Skin of body (tissue), 2 donors: ENCODE measurements around the gene SGCB. TPM values are rescaled to one million over a fixed set of nuclear protein-coding genes. Genes with fewer than 3 reads are reported as not detected.
A peak's percentile ranks its signal among the peaks of the same experiment; 100 is the strongest.
"Not testable (repeated sequence)": the region's sequence is repeated elsewhere in the genome, so short reads cannot be mapped to it uniquely, and the experiment has no call there.

Experiments used
- DNase-seq: peaks from one replicate; lab custom pipeline; 2025; lab: John Stamatoyannopoulos, UW
- total RNA-seq: library from RNA; depleted of rRNA; stranded (reverse); fragments of >200 nt; gene quantifications from one replicate; pipeline ENCODE4 v1.2.3, GENCODE V29; 2014

The SGCB gene, protein sequence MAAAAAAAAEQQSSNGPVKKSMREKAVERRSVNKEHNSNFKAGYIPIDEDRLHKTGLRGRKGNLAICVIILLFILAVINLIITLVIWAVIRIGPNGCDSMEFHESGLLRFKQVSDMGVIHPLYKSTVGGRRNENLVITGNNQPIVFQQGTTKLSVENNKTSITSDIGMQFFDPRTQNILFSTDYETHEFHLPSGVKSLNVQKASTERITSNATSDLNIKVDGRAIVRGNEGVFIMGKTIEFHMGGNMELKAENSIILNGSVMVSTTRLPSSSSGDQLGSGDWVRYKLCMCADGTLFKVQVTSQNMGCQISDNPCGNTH
- total RNA-seq, result 40.1 TPM

DNA sequence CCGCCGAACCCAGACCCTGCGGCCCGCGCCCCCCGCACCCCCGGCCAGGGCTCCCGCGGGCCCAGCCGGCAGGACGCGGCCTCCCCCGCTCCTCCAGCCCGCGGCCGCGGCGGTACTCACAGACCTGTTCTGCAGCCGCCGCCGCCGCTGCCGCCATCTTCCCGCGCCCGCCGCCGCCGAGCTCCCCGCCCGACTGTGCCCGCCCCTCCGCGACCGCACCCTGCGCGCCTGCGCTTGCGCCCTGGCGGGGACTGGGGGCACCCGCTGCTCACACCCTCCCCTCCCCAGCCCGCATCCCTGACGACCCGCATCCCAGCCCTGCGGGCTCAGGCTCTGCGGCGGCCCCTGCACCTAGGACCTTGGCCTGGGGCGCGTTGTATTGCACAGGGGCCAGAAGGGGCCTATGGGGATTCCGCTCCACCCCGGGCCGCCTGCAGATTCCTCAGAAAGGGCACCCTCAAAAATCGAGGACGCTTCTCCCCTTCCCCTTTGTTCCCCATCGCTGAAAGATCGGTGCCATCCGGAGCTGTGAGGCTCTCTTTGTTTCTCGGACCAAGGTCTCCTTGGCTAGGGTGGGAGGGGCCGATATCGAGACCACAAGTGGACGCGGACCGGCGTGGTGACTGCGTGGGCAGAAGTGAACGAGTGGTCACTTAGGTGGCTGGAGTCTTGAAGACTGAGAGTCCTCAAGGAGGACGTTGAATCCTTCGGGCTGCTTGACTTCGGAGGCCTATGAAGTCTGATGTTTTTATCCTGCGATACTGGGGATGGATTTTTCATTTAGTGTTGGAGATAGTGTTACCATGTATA is at the start of gene SGCB:
TSS of gene SGCB (minus strand) at position 197 of the 810 bp plus-strand sequence. CDS start at position 157, 40 bp downstream.
- peak; percentile 35 for DNase-seq

DNA sequence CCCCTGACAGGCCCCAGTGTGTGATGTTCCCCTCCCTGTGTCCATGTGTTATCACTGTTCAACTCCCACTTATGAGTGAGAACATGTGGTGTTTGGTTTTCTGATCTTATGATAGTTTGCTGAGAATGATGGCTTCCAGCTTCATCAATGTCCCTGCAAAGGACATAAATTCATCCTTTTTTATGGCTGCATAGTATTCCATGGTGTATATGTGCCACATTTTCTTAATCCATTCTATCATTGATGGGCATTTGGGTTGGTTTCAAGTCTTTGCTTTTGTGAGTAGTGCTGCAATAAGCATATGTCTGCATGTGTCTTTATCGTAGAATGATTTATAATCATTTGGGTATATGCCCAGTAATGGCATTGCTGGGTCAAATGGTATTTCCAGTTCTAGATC is 48.3 kb upstream of the SGCB start:
- not testable (repeated sequence) for DNase-seq

DNA sequence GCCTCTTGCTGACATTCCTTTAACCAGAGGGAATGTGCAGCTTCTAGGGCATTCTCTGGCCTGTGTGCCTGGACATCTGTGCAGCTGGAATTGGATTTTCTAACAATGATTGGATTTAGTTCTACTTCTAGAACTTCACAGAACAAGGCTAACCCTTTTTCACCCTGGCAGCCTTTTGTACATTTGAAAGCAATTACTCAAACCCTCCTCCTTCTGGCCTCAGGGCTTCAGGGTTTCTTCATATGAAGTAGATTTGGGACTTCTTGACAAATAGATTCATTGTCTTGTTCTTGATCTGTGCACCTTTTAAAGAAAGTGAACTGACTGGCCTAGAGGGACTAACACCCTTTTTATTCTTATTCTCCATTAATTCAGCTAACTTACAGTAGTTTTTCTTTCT is 43.1 kb upstream of the SGCB start:
- no peak for DNase-seq

DNA sequence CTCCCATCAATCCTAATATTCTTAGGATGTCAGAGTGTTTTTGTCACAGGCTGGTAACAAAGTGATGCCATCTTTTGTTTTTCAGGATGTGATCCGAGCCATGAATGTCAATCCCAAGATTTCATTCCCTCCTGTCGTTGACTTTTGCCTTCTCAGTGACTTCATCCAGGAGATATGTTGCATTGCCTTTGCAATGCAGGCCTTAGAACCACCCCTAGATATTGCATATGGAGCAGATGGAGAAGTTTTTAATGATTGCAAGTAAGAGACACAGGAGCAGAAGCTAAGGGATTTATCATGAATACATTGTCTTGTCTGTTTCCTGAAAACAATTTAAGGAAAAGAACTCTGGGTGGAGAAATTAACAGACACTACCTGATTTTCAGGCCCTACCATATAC is 41.6 kb upstream of the SGCB start:
- DNase-seq, result no peak

DNA sequence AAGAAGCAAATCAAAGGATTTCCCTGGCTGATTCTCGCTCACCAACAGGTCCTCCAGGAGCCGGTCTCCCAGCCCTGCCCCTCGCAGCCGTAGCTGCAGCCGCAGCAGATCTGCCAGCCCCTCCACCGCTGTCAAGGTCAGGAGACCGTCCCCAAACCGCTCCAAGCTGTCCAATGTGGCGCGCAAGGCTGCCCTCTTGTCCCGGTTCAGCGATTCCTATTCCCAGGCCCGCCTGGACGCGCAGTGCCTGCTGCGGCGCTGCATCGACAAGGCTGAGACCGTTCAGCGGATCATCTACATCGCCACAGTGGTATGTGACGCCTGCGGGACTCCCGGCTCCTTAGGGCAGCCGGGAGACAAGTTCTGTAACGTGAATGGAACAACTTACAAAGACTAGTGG is 38.6 kb upstream of the SGCB start:
- no peak for DNase-seq

DNA sequence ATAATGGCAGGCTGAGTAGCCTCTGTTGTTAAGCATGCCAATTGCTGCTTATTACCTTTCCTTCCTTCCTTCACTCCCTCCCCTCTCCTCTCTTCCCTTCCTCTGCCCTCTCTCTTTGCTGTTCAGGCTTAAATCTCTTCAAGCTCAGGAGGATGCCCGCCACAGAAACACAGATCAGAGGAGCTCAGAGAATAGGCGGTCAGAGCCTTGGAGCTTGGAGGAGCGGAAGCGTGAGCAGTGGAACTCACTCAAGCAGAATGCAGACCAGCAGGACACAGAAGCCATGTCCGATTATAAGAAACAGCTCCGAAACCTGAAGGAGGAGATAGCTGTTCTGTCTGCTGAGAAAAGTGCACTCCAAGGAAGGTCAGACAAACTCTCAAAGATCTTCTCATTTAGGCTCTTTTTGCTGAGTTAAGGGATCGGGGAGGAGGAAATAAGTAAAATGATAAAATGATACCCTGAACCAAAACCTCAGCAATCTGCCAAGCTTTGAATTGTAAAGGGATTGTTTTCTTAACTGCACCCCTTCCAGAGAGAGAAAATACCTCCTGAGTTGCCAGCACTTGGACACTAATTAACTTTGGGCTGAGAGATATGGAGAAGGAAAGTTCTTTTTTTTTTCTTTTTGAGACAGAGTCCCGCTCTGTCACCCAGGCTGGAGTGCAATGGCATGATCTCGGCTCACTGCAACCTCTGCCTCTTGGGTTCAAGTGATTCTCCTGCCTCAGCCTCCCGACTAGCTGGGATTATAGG is 33.9 kb upstream of the SGCB start:
- DNase-seq, result no peak

DNA sequence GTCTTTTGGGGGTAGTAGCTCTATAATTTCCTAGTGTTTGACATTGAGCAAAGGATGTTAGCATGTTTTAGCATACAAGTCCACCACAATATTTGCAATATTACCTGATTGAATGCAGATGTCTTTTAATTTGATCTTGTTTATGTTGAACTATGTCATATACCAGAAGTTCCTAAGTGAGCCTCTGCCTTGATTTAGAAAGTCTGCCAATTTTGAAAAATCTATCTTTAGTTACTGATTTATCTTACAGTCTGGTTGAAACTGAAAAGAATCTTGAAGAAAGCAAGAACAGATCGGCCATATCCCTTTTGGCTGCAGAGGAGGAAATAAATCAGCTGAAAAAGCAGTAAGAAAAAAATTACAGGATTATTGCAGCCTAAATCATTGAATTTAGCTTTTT is 31.5 kb upstream of the SGCB start:
- DNase-seq, result peak; percentile 21

DNA sequence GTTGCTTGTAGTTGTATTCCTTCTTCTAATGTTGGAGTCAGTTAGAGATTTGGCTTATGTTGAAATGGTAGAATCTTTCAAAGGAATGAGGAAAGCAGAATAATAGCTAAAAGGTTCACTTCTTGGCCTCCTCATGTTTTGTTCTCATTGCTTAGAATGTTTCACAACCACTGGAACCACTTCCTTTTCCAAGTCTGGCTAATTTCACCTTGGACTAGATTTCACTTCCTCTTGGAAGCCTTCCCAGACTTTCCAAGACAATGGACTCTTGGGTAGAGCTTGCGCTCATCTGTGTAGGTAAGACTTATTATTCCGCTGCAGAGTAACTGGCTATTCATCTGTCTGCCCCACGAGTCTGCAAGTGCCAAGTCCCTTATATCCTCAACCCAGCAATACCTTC is 21.3 kb upstream of the SGCB start:
- peak; percentile 17 for DNase-seq

DNA sequence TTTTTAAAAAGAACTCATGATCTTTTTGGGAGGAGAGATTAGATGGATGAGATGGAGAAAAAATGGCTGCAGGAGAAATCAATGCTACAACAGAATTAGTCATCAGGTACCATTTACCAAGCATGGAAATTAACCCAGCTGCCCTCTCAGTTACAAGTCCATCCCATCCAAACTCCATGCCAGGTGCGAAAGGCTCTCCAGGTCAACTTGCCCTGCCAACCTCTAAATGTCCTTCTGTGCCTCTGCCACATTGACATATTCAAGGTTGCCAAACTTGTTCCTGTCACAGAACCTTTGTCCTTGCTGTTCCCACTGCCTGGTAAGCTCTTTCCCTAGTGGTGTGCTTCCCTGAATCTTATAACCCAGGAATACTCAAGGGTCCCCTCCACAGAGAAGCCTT is 20.2 kb upstream of the SGCB start:
- no peak for DNase-seq

DNA sequence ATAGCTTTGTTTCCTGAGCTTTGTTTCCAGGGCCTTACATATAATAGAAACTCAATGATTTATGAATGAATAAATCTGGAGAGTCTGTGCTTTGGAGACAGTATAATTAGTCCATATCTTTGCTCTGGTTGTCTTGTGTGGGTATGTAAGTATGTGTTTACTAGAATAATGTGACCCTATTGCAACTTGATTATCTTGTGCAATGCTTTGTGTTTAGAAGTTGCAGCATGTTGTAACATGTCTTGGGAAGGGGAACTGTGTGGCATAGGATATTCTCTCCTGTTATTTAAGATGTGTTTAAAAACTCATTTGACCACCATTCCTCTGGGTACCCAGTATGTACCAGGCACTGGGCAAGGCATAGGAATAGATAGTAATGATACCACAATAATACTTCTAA is 19.1 kb upstream of the SGCB start:
- DNase-seq, result no peak

DNA sequence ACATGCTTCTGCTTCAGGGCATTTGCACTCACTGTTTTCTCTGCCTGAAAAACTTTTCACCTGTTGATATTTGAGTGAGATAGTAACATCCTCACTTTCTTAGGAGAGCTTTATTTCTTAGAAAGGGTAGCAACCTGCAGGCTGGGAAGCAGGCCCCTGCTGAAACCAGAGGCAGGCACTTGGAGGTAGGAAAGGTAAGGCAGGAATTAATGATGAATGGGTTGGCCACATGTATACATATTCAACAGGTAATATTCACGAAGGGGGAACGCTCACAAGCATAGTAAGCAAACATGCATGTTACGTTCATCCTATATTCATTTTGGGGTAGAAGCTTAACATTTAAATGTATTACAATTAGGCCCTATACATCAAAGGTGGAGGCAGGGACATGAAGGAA is 16.2 kb upstream of the SGCB start:
- no peak for DNase-seq

DNA sequence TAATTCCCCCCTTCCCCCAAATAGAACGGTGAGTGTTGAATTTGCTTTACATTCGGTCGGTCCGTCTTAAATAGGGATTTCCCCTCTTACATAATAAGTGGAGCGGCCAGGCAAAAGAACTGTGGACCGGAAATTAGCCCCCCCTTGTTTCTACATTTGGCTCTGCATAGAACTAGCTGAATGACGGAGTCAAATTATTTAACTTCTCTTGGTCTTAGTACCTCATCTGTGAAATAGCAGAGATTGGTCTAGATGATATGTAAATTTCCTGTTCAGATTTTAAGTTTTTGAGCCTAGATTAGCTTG is 14.3 kb upstream of the SGCB start:
- DNase-seq, result no peak

DNA sequence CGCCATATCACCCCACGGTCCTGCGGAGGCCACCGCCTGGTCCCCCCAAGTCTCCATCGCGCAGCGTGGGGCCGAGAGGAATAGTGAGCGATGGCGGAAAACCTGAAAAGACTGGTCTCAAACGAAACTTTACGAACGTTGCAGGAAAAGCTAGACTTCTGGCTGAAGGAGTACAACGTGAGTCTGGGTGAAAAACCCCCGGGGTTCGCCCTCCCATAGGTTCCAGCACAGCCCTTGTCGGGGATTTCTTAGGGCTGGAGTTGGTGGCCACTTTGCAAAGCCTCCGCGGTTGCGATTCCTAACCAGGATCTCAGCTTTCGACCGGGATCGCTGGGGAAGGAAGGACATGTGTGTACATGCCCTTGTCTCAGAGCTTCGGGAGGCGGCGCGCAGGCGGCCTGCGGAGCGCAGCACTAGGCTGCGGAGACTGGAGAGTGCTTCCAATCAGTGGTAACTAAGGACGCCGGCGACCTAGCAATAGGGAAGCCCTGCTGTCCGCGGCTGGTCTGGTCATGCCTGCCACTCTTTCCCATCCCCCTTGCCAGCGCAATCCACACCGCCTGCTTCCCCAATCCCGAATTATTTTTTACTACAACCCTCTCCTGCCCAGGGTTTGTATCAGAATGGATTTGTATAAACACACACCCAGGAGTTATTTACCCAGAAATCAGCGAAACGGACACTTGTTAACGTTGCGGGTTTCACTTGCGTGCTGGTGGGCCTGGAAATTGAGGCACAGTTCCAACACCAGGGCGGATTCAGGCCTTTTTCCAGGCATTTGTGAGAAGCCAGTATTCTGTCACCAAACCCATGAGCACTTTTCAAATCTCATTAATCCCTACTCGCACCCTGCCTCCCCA is 13.7 kb upstream of the SGCB start:
- peak; percentile 59 for DNase-seq

DNA sequence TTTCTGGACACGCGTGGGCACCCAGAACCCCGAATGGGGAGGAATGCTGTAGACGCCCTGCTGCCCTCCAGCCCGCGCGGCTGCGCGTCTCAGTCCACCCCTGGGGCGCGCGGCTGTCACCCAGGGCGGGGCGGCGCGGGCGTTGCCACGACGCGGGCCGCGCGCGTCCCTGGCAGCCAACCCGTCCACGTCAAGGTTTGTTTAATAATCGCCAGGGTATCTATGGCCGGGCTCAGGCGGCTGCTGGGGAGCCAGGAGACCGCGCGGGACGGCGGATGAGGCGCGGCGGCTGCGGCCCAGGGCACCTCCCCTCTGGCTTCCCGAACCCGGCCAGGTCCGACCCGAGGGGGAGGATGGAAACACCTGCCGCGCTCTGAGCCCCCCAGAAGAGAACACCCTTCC is 13.1 kb upstream of the SGCB start, which contains the start of gene SPATA18:
TSS of gene SPATA18 (plus strand) at position 92 of the 402 bp plus-strand sequence. CDS start 401 bp downstream, outside the sequence.
- no peak for DNase-seq

DNA sequence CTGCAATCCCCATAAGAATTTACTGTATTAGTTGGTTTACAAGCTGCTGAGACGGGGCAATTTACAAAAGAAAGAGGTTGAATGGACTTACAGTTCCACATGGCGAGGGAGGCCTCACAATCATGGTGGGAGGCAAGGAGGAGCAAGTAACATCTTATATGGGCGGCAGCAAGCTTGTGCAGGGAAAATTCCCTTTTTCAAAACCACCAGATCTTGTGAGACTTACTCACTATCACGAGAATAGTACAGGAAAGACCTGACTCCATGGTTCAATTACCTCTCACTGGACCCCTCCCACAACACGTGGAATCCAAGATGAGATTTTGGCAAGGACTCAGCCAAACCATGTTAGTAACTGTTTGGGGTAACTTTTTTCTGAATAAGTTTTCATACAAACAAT is 11.2 kb upstream of the SGCB start:
- no peak for DNase-seq

DNA sequence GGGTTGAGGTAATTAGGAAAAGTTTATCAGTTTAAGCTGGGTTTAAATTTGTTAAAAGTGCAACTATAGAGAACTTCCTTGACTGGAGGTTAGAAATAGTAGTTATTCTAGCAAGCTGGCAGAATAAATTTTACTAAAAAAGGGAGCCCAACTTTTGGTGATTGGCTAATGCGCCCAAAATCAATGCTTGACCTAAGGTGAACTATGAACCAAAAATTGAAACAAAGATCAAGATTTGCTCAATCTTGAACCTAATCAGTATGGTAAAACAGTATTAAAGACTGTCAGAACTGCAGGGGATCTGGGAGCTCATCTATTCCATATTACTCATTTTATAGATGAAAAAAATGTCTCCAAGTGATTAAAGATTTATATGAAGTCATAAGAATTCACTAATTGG is 6.9 kb upstream of the SGCB start:
- DNase-seq, result no peak

DNA sequence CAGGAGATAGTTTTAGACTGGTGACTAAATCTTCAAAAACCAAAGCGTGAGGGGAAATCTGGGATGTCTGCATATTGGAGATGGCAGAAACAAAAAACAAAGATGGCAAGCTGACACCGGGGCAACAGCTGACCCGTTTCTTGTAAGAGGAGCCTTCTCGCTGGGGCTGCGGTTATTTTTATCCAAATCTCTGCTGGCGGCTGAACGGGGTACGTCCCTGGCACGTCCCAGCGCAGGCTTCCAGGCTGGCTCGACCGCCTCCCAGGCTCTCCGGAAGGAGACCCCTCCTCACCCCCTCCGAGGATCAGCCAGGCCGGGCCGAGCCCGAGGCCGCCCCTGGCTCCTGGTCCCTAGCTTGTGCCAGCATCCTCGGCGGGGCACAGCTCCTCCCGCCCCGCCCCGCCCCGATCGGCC is 403 bp downstream of the SGCB start:
- DNase-seq, result peak; percentile 33

DNA sequence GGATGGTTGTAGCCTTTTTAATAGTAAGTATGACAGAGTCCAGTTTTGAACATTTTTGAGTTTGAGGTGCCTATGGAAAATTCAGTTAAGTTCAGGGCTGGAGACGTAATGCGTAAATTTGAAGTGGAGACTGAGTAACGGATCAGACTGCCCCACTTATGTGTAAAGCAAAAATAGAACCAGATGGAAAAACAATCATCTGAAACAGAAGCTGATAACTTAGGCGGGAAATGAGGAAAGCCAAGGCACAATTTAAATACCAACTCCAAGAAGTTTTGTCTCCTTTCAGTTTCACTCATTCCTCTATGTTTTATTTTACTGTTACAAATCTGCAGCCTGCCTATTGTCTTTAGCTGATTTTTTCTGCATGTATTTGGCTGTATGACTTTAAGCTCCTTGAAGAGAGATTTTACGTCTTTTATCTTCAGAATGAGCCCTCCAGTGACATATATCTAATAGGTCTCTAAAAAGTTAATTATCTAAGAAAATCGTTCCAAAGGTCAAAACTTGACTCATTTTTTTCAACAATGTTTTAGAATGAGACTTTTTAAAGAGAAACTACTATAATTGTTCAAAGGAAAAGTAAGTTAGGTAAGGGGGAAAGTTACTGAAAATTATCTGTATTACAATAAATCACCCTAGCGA is 1.1 kb downstream of the SGCB start:
- peak; percentile 44 for DNase-seq

DNA sequence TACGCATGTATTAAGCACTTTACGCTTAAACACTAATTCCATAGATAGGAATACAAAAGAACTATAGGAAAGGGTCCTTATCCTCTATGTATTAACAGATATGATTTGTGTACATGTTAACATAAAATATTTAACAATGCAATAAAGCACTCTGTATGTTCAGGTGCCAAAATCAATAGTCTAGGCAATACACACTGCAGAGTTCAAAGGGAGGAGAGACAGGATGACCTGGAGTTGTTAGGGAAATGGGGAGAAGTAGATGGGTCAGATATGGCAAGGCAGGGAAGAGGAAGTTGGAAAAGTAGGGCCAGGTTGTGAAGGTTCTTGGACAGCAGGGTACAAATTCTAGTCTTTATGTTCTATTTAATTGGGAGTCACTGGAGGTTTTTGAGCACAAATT is 2.9 kb downstream of the SGCB start:
- no peak for DNase-seq

DNA sequence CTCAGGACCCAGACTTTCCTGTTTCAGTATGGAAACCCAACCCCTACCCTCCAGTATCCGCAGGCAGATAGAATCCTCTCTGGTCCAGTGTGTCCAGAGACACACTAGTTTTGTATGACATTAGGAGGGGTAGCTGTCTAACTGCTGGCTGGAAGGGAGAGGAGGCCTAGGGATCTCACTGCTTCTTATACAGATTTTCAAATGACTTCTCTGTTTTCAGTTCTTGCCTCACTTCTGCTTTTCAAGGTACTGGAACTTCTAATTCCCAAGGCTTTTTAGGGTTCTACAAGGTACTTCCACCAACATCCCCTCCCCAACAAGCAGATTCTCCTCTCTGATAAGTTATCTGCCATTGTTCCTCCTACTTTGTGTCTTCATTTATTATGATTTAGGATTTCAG is 6.1 kb downstream of the SGCB start:
- DNase-seq, result no peak

DNA sequence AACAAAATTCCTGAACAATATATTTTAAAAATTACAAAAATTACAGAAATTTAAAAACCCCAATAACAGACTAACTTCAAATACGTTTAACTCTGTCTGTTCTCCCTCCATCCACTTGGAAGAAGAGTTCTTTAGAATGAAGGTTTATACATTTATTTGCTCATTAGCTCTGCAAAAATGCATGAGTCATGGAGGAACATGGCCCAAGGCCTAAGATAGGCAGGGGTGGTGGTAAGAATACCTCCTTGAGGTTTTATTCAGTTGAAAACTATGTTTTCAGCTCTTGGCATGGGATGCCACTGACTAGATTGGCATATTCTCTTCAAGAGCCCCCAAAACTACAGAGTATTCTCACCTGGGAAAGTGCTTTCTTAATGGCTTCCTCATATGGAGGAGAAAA is 9.1 kb downstream of the SGCB start:
- no peak for DNase-seq
